Coronary artery (tissue), 2 donors: ENCODE measurements around the gene SMPD4.
"Not testable (repeated sequence)": the region's sequence is repeated elsewhere in the genome, so short reads cannot be mapped to it uniquely, and the experiment has no call there.

Experiments
- DNase-seq: peaks from one replicate; pipeline ENCODE4 v3.0.0-alpha.2; 2017; ENCODE audit warnings: low spot score
- H3K27ac ChIP-seq, 2 donors: fragments of 200-600 bp; sonication (generic); one replicate each; pipeline ENCODE4 v1.5.1; 2016 to 2019
- H3K4me3 ChIP-seq: fragments of 200-600 bp; sonication (generic); 2 replicates; pipeline ENCODE4 v1.5.1; 2016; ENCODE audit warnings: mild to moderate bottlenecking, moderate library complexity
- CTCF ChIP-seq: fragments of 200-600 bp; sonication (generic); IDR thresholded peaks from one replicate; pipeline ENCODE4 v1.5.1; 2019; ENCODE audit warnings: antibody characterized with exemption

Gene SMPD4

GRCh38 chr2:130135692-130136541, 45.5 kb downstream of the SMPD4 start:
- no peak overlapping the region for H3K27ac ChIP-seq
- DNase-seq = peak; percentile 67
- no peak for TF ChIP-seq CTCF

GRCh38 chr2:130129120-130129829, 52.1 kb downstream of the SMPD4 start, which contains the start of gene POTEF:
Gene POTEF, minus strand, starts transcription at chr2:130129222. Its CDS starts 8,707 bp downstream, at chr2:130120515.
- DNase-seq = not testable (repeated sequence)

More at GRCh38 chr2:130135692-130136541, 45.5 kb downstream of the SMPD4 start:
- H3K4me3 ChIP-seq = no peak overlapping the region

GRCh38 chr2:130128464-130128863, 52.9 kb downstream of the SMPD4 start:
- not testable (repeated sequence) for H3K27ac ChIP-seq

More at GRCh38 chr2:130129120-130129829, 52.1 kb downstream of the SMPD4 start, which contains the start of gene POTEF:
- H3K4me3 ChIP-seq, H3K27ac ChIP-seq: not testable (repeated sequence)

GRCh38 chr2:130127726-130128125, 53.7 kb downstream of the SMPD4 start:
- not testable (repeated sequence) for H3K27ac ChIP-seq, H3K4me3 ChIP-seq, DNase-seq

More at GRCh38 chr2:130128464-130128863, 52.9 kb downstream of the SMPD4 start:
- not testable (repeated sequence) for H3K4me3 ChIP-seq, DNase-seq

- not testable (repeated sequence) for DNase-seq, H3K27ac ChIP-seq, H3K4me3 ChIP-seq
Measured at GRCh38 chr2:130120924-130121323, 60.5 kb downstream of the SMPD4 start.

- H3K27ac ChIP-seq, DNase-seq, H3K4me3 ChIP-seq: not testable (repeated sequence)
Measured at GRCh38 chr2:130102597-130103363, 78.6 kb downstream of the SMPD4 start.
